ES-I3 (cell line): ENCODE measurements around the gene SRC.
A peak's percentile ranks its signal among the peaks of the same experiment; 100 is the strongest.
"Not testable (repeated sequence)": the region's sequence is repeated elsewhere in the genome, so short reads cannot be mapped to it uniquely, and the experiment has no call there.

ENCODE experiments used
- H3K36me3 ChIP-seq: 2 replicates; pipeline ENCODE4 v1.6.1; 2013; ENCODE audit warnings: mild to moderate bottlenecking, low read length, control low read depth, moderate library complexity; ENCODE audit not compliant: insufficient read depth
- H3K4me1 ChIP-seq: 2 replicates; pipeline ENCODE4 v1.6.1; 2013; ENCODE audit warnings: mild to moderate bottlenecking, control low read depth, low read length; ENCODE audit not compliant: insufficient read depth
- H3K9ac ChIP-seq: 2 replicates; pipeline ENCODE4 v1.6.1; 2013; ENCODE audit warnings: low read depth, mild to moderate bottlenecking, low read length, moderate library complexity
- H3K9me3 ChIP-seq: 2 replicates; pipeline ENCODE4 v1.6.1; 2013; ENCODE audit warnings: mild to moderate bottlenecking, low read length, moderate library complexity; ENCODE audit not compliant: control insufficient read depth, insufficient read depth

The SRC gene

DNA sequence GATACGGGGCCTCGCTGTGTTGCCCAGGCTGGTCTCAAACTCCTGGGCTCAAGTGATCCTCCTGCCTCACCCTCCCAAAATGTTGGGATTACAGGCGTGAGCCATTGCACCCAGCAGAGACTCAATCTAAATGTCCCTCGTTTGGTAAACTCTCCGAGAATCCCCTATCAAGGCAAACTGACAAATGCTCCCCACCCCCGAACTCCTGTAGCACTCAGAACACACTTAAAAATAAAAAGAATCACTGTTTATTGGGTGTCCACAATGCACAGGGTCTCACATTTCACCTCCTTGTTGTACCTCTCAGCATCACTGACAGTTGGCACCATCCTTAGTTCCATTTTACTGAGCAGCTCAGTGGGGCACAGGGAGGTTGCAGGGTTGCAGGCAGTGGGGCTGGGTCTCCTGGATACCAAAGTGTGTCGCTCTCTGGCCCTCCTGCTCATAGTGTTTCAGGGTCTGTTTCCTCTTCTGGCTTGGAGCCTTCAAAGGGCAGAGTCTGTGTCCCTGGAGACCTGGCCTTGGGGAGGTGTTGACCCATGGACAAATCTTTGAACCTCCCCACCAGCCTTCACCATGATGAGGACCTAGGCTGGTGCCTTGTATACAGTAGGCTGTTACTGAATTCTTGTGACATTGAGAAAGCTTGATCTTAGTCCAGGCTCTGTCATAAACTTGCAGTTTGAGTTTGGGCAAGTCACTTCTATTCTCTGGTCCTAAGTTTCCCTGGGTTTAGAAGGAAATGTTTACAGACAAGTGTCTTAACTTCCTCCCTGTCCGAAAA lies 8.5 kb upstream of the SRC start:
- Histone ChIP-seq H3K36me3 (no peaks in the 10 kb centered on the region), H3K4me1 (peaks cover under 1% of the 10 kb centered on the region; the same call in 1 of the 2 replicates), H3K9me3 (no peaks in the 10 kb centered on the region), H3K9ac (no peak overlapping the region)

DNA sequence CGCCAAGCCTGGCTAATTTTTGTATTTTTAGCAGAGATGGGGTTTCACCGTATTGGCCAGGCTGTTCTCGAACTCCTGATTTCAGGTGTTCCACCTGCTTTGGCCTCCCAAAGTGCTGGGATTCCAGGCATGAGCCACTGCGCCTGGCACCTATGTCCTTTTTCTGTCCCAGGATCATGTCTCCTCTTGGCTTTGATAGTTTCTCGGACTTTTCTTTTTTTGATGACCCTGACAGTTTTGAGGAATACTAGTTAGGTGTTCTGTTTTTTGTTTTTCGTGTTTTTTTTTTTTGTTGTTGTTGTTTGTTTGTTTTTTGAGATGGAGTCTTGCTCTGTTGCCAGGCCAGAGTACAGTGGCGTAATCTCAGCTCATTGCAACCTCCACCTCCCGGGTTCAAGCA lies 7.6 kb upstream of the SRC start:
- H3K4me1 ChIP-seq, H3K9ac ChIP-seq, H3K36me3 ChIP-seq, H3K9me3 ChIP-seq: not testable (repeated sequence)

DNA sequence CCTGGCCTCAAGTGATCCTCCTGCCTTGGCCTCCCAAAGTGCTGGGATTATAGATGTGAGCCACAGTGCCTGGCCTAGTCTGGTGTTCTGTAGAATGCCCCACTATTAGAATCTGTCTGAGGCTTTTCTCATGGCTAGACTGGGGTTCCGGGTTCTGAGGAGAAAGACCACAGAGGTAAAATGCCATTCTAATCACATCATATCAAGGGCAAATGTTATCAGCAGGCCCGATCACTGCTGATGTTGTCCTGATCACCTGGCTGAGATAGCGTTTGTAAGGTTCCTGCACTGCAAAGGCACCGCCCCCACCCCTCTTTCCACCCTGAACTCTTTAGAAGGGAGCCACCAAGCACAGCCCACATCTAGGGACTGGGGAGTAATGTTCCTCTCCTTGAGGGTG lies 6.7 kb upstream of the SRC start:
- Histone ChIP-seq H3K36me3 (no peaks in the 10 kb centered on the region), H3K9me3 (no peaks in the 10 kb centered on the region), H3K9ac (no peak overlapping the region), H3K4me1 (peaks cover 4% of the 10 kb centered on the region; the same call in 1 of the 2 replicates)

DNA sequence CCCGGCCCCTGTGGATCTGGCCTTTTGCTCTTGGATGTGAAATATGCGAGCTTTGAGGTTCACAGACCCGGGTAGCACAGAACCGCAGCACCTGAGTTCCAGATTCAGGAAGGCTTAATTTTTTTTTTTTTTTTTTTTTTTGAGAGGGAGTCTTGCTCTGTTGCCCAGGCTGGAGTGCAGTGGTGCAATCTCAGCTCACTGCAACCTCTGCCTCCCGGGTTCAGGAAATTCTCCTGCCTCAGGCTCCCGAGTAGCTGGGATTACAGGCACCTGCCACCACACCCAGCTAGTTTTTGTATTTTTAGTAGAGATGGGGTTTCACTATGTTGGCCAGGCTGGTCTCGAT lies 6.2 kb upstream of the SRC start:
- not testable (repeated sequence) for H3K4me1 ChIP-seq, H3K9me3 ChIP-seq, H3K36me3 ChIP-seq, H3K9ac ChIP-seq

DNA sequence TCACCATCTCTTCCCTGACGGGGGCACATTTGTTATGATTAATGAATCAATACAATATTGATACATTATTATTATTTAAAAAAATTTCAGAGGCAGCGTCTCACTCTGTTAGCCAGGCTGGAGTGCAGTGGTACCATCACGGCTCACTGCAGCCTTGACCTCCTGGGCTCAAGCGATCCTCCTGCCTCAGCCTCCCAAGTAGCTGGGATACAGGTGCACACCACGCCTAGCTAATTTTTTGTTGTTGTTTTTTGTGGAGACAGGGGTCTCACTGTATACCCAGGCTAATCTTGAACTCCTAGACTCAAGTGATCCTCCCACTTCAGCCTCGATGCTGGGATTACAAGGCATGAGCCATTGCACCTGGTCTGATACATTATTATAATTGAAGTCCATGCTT lies 4.9 kb upstream of the SRC start:
- H3K4me1 ChIP-seq, result peaks cover 8% of the 10 kb centered on the region; the same call in 1 of the 2 replicates
- H3K9ac ChIP-seq, result no peak overlapping the region
- H3K36me3 ChIP-seq, result no peaks in the 10 kb centered on the region
- H3K9me3 ChIP-seq, result no peaks in the 10 kb centered on the region

DNA sequence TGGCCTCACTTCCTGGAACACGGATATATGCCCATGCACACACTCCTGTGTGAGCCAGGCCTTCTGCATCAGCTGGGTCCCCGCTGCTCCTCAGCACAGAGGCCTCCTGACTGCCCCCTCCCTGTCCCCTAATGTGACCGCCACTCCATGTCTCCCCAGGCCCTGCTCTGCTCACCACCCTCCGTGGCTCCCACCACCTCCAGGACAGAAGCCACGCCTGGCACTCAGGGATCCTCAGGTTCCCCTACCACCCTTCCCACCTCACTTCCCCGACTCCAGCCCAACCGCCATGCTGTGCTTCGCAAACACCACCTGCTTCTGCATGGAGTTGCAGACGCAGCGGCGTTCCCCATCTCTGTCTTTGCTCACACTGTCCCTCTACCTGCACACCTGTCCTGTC lies 4.3 kb upstream of the SRC start:
- H3K36me3 ChIP-seq, result no peaks in the 10 kb centered on the region
- no peaks in the 10 kb centered on the region for H3K9me3 ChIP-seq
- H3K4me1 ChIP-seq, result peaks cover 8% of the 10 kb centered on the region; the same call in 1 of the 2 replicates
- H3K9ac ChIP-seq, result no peak overlapping the region

DNA sequence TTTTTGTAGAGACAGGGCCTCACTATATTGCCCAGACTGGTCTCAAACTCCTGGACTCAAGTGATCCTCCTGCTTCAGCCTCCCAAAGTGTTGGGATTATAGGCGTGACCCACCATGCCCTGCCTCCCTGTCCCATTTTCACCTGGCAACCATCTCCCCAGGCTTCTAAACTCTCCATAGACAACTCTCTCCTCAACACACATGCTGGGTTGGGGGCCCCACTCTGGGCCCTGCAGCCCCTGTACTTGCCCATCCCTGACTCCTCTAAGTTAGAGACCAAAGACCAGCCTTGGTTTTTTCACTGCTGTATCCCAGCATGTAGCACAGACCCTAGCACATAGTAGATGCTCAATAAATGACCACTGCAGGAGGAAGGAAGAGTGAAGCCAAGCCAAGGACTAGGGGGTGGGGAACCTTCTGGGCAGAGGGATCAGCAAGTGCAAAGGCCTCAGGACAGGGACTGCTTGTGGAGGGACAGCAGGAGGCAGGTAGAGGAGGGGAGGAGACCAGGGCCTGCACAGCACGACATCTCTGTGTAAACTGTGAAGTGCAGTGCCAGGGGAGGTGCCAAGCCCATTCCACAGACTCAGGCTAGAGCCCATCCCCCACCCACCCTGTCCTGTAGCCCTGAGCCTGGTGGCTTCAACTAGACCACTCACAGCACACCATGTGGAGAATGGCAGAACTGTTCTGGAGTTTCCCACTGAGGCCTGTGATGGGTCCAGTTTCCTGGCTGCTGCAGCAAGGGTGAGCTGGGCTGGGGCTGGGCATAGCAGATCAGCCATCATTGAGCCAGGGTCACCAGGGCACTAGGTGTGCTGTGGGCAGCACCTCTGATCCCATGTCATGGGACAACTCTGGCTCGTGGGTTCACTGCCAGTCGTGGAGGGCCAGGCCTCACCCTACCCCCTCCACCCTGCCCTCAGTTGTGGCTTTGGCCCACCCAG lies 3.4 kb upstream of the SRC start:
- H3K4me1 ChIP-seq, result peaks cover 8% of the 10 kb centered on the region; the same call in 1 of the 2 replicates
- H3K9me3 ChIP-seq, result no peaks in the 10 kb centered on the region
- no peaks in the 10 kb centered on the region for H3K36me3 ChIP-seq
- H3K9ac ChIP-seq, result no peak overlapping the region

DNA sequence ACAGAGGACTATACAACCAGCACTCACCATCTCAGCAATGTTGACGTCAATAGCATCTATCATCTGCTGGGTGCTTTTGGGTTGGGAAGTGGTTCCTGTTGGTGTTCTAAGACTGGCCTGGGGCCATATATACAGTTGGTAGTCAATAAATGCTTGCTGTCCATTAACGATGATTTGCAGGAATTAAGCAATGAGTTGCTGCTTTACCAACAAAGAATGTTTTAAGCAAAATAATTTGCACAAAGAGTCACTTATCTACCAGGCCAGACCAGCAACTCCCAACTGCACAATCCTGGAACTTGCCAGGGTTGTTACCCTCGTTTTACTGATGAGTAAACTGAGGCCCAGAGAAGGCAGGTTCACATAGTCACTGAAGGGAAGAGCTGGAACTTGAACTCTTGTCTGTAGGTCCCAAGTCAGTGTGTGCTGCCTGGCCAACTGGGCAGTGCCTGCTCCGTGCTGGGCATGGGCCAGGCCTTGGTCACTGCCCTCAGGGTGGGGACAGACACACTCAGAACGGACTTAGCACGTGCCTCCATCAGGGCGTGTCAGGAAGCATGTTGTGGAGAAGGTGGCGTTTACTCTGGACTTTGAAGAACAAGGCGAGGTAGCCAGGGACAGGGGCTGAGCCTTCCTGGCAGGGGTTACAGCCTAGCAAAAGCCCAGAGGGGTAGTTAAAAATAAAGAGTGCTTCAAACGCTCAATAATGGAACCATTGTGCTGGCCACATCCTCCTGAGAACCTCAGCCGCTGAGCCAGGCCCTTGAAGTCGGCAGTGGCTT lies 2.5 kb upstream of the SRC start:
- H3K9ac ChIP-seq, result no peak overlapping the region

DNA sequence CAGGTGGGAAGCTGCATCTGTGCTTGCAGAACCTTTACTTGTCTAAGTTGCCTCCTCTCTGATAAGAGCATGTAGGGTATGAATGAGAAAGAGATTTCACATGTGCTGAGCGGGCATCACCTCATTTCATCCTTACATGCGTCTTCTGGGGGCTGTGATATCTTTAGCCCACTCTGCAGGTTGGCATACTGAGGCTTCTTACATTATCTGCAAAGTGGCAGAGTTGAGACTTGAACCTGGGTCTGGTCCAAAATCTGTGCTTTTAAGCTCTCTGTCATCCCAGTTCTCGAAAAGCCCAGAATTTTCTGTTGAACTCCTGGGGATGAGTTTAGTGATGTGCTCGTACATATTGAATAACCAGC lies 2.0 kb upstream of the SRC start:
- Histone ChIP-seq H3K36me3 (no peaks in the 10 kb centered on the region), H3K4me1 (peaks cover 8% of the 10 kb centered on the region; the same call in 1 of the 2 replicates), H3K9me3 (no peaks in the 10 kb centered on the region), H3K9ac (no peak overlapping the region)

More for the DNA sequence above, 2.5 kb upstream of the SRC start:
- H3K36me3 ChIP-seq, result no peaks in the 10 kb centered on the region
- H3K4me1 ChIP-seq, result peaks cover 8% of the 10 kb centered on the region; the same call in 1 of the 2 replicates
- no peaks in the 10 kb centered on the region for H3K9me3 ChIP-seq

DNA sequence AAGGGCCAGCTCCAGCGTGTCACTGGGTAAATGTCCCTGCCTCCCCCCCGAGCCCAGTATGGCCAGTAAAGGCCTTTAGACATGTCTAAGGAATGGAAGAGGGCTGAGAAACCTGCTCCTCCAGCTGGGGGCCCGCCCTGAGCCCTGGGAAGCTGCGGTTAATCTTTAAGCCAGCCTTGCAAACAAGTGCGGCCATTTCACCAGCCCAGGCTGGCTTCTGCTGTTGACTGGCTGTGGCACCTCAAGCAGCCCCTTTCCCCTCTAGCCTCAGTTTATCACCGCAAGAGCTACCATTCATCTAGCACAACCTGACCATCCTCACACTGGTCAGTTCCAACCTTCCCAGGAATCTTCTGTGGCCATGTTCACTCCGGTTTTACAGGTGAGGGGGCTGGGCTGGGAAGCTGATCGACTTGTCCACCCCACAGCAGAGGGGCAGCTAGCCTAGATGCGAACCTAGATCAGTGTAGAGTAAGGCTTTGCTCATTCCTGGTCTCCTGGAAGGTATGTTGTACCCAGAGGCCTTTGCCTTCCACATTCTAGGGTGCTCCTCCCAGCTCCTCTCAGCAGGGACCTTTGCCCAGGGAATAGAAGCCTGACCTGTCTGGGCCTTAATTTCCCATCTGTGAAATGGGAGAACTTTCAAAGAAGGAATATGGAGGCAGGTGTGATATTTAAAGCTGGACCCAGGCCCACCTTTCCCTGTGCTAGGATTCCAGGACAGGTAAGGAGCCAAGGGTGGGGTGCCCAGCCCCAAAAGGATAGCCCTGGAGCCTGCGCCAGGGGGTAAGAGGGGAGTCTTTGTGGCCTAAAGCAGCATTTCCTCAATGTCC lies 1.2 kb upstream of the SRC start:
- Histone ChIP-seq H3K4me1 (peaks cover 13% of the 10 kb centered on the region; the same call in 1 of the 2 replicates), H3K9me3 (no peaks in the 10 kb centered on the region), H3K9ac (no peak overlapping the region; the same call in 1 of the 2 replicates), H3K36me3 (no peaks in the 10 kb centered on the region)

DNA sequence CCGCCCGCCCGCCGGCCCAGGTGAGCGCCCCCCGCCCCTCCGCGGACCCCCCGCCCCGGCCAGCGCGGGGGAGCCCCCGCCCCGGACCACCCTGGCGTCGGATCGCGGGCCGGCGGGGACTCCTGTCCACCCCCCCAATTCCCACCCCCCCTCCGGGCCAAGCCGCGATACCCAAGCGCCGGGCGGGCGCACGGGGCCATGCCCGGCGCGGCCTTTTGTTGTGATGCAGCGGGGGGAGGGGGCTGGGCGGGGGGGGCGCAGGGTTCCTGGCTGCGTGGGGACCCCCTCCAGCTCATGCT lies 245 bp downstream of the SRC start:
- Histone ChIP-seq H3K4me1 (peaks cover 14% of the 10 kb centered on the region; the same call in 1 of the 2 replicates), H3K9ac (peak overlapping the region; percentile 68; the same call in 1 of the 2 replicates), H3K9me3 (no peaks in the 10 kb centered on the region), H3K36me3 (no peaks in the 10 kb centered on the region)

DNA sequence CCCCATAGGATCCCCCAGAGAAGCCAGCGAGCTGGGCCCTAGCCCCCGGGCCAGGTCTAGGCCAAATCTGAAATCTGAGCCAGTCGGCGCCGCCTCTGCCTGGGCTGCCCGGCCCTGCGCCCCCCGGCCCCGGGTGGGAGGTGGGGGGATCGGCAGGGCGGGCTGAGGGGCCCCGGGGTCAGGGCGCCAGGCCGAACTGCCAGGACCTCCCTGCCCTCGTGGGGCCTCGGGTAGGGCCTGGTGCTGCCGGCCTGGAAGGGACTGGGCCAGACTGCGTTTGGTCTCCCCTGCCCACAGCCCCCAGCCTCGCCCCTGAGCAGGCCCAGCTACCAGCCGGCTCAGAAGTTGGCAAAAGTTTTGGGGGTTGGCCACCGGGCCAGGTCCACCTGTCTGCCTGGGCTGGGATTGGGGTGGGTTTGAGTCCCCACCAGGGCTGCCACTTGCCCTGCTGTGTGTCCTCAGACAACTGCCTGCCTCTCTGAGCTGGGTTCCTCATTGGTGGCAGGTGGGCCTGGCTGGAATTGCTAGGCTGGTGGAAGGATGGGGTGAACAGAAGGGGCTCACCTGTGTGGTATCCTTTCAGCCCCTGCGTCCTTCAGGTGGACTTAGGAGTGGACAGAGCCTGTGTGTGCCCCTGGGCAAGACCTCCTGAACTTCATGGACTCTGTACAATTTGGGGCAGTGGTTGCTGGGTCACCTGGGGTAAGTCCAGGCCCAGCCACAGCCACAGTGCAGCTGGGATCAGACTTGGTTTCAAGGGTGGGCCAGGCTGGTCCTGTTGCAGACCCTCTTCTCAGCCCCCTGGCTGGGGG lies 801 bp downstream of the SRC start:
- Histone ChIP-seq H3K4me1 (peaks cover 14% of the 10 kb centered on the region; the same call in 1 of the 2 replicates), H3K36me3 (no peaks in the 10 kb centered on the region), H3K9ac (peak overlapping the region; percentile 36), H3K9me3 (no peaks in the 10 kb centered on the region)

DNA sequence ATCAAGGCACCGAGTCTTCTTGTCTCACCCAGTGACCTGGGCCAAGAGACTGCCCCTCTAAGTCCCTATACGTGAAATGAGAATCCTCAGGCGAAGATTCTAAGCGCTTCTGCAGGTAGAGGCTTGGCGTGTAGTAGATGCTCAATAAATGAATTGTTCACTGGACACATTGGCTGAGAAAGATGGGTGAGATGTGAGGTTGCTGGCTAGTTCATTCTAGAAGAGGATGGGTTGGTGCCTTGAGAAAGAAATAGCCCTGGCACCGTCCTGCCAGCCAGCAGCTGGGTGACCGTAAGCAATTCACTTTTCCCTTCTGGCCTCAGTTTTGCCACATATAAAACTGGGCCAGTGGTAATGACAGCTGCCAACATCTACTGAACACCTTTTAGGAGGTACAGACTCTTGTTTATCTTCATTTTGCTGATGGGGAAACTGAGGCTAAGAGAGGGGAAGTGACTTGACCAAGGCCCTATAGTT lies 1.4 kb downstream of the SRC start:
- no peaks in the 10 kb centered on the region for H3K9me3 ChIP-seq
- peaks cover 14% of the 10 kb centered on the region; the same call in 1 of the 2 replicates for H3K4me1 ChIP-seq
- no peaks in the 10 kb centered on the region for H3K36me3 ChIP-seq
- peak overlapping the region; percentile 36; the same call in 1 of the 2 replicates for H3K9ac ChIP-seq
